Measurements from ENCODE around the gene KIAA1755. TPM values are rescaled to one million over a fixed set of nuclear protein-coding genes. Genes with fewer than 3 reads are reported as not detected.
A peak's percentile ranks its signal among the peaks of the same experiment; 100 is the strongest.

KIAA1755 gene
- total and polyA plus RNA-seq, 9 of the 15 experiments (the other 6 are each of a cell fraction or from before 2014, with no cell fraction given): not detected

DNA sequence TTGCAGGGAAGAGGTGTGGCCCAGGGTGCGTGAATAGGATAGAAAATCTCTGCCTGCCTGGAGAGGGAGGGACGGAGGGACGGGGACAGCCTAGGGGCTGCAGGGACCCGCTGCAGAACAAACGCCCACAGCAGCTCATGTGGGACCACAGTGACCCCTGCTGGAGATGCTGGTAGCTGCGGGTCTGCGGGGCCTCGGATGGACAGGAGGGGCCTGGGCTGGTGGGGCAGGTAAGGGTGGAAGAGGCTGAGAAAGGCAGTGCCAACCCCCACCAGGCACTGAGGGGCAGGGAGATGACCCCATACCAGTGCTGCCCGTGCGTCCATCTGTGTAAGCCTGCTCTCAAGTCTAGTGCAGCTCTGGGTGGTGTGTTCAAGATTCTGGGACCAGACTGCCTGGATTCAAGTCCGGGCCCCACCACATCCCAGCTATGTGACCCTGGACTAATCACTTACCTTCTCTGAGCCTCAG lies 39.4 kb downstream of the KIAA1755 start (continued):
- TF ChIP-seq STAT5A (IDR thresholded peaks at IDR 0.05; ENCODE audit: borderline replicate concordance, low read length) (no peak), CREM (IDR thresholded peaks at IDR 0.05; ENCODE audit: low read depth) (peak; percentile 31; the same call in 1 of the 2 replicates), TAL1 (IDR thresholded peaks at IDR 0.05) (no peak), EP300 (IDR thresholded peaks at IDR 0.05; ENCODE audit: low read length) (no peak), ZNF12 (CRISPR knock-in tag; IDR thresholded peaks at IDR 0.05) (no peak), ZNF282 (CRISPR knock-in tag; IDR thresholded peaks at IDR 0.05) (no peak), STAG1 (CRISPR knock-in tag; IDR thresholded peaks at IDR 0.05; ENCODE audit: borderline replicate concordance) (peak; percentile 97), CTBP1 (IDR thresholded peaks at IDR 0.05; ENCODE audit: borderline replicate concordance) (peak; percentile 32; the same call in 1 of the 2 replicates), ZNF41 (CRISPR knock-in tag; conservative IDR thresholded peaks at IDR 0.05) (no peak), ATF1 (CRISPR knock-in tag; IDR thresholded peaks at IDR 0.05) (no peak), ATF1 (tag; IDR thresholded peaks at IDR 0.05) (no peak), SMC3 (conservative IDR thresholded peaks at IDR 0.05; ENCODE audit: insufficient read depth, low read depth, low read length) (peak; percentile 86), NBN (IDR thresholded peaks at IDR 0.05; ENCODE audit: low read depth) (no peak), TFAP4 (CRISPR knock-in tag; IDR thresholded peaks at IDR 0.05; ENCODE audit: borderline replicate concordance) (peak; percentile 56; the same call in 1 of the 2 replicates), HCFC1 (IDR thresholded peaks at IDR 0.05; ENCODE audit: low read depth, low read length) (no peak), ELF1 (tag; IDR thresholded peaks at IDR 0.05) (0 out of 2 replicates have a peak, but pooled peaks have one; percentile 33), ATF6 (CRISPR knock-in tag; IDR thresholded peaks at IDR 0.05) (no peak)

Data from K562 (cell line).